NCI-H1694 treated with DMSO at 0.1 percent for 48 hours (cell line): ENCODE results near the gene ESRRB.

Experiments
- DNase-seq: peaks from one replicate; lab custom pipeline; 2025; lab: John Stamatoyannopoulos, UW

The ESRRB gene

GRCh38 chr14:76375947-76376404, at the start of gene ESRRB:
ESRRB (plus strand) TSS chr14:76376137; CDS start chr14:76376402, 265 bp downstream.
- no peak for DNase-seq

- DNase-seq: no peak
Measured at GRCh38 chr14:76326918-76327689, 48.8 kb upstream of the ESRRB start.

- no peak for DNase-seq
Measured at GRCh38 chr14:76328457-76329137, 47.3 kb upstream of the ESRRB start.

- no peak for DNase-seq
Measured at GRCh38 chr14:76329154-76329928, 46.6 kb upstream of the ESRRB start.

DNA sequence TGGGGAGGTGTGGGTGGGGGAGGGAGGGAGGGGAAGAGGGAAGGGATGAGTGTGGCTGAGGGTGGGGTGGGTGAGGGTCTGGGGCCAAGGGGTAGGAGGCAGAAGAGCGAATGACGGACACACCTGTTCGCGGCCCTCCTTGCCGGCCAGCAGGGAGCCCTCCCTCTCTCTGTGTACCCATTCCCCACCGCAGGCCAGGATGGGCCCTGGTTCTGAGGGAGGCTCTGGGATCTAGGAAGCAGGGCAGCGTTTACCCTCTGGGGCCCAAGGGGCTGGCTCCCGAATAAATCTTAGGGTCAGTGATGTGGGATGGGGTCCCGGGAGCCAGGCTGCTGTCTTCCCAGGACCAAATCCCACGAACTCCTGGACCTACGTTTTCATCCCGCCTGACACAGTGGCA, 46.0 kb upstream of the ESRRB start:
- DNase-seq: no peak

DNA sequence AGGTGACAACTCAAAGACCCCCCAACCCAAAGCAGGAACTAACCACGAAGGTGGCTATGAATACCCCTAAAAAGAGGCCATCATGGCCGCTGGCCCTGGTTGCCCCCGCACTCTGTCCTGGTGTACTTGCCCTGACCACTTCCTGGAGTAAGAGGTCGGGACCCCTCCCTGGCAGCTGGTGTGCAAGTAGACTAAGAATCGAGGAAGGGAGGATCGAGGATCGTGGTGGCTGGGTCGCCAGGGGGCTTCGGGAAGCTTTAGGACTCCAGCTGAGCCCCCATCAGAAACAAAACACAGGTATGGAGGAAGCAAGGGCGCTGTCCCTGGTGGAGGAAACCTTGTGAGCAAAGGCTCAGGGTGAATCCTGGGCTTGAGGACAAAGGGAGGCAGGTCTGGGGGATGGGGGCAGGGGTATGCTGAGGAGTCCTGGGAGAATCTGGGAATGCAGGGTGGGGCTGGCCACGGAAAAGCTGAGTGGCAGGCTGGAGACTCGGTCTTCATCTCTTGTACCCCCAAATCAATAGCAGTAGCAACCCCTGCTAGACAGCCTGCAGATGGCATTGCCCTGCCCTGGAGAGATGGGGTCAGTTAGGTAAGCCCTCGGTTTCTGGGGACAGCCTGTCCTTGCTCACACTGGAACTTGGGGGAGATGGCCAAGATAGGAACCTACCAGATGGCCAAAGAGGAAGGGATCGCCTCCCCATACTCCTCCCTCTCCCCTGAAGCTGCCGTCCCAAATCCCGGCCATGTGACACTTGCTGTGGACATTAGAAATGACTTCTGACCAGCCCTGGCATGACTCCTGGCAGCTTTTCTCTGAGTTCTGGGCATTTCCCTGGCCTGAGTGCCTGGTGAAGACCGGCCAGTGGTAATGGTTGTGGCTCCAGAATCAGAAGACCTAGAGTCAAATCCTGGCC, 45.3 kb upstream of the ESRRB start:
- DNase-seq: no peak

DNA sequence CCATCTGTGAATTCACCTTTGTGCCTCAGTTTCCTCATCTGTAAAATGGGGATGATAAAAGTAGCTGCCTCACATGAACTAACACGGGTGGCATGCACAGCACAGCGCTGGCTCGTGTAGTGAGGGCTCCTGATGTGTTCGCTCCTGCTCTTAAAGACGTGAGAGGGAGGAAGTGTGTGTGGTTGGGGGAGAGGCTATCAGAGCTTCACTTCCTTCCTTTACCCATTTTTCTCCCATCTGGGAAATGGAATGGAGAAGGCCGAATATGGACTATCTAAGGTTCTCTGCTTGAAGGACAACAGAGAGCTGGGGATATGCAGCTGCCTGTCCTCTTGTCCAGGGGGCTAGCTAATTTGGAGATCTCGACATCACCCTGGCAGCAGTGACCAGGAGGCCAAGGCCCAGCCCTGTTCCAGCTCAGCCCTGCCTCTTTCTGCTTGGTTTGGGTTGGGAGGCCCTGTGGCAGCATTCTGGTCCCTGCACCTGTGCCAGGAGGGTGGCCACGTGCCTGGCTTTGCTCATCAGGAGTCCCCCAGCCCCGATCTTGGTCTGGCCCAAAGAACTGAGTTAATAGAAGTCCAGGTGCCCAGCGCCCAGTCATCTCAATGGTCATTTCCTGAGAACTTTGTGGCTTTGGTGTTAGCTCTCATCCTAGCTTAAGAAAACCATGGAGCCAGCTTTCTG, 44.5 kb upstream of the ESRRB start:
- DNase-seq: no peak

- no peak for DNase-seq
Measured at GRCh38 chr14:76333664-76334063, 42.3 kb upstream of the ESRRB start.

GRCh38 chr14:76334316-76334715, 41.6 kb upstream of the ESRRB start:
- DNase-seq: no peak

GRCh38 chr14:76336876-76337275, 39.1 kb upstream of the ESRRB start:
- no peak for DNase-seq

GRCh38 chr14:76337635-76338545, 38.0 kb upstream of the ESRRB start:
- DNase-seq: peak; percentile 95

- no peak for DNase-seq
Measured at GRCh38 chr14:76339728-76340615, 36.0 kb upstream of the ESRRB start.

- DNase-seq: no peak
Measured at GRCh38 chr14:76343386-76343785, 32.6 kb upstream of the ESRRB start.

DNA sequence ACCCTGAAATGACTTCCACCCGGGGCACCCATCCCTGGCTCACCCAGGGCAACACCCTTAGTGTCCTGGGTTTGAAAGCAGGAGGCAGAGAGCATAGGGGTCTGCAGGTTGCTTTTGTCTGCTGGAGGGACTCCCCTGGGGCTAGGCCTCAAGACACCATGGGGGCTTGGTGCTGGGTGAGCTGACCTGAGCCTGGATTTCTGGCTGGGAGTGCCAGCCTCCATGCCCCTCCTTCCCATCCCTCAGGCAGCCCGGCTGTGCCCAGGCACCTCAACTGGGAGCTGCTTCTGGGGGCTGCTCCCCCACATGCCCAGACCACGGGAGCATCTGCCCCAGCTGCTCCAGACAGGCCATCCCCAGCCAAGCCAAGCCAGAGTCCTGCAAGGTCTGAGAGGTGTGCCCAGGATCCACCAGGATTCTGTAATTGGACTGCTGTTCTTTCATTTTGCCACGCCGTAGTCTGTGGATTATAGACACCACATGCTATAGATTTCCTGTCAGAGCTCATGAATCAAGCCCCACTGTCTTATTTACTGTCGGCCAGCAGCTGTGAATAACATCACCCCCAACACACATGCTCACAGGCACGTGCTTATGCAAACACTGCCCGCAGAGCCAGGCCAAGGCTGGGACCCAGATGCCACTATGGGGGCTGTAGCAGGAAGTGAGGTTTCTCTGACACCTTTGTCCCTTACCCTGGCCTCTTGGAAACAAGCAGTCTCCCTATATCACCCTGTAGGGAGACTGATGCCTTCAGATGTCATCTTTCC, 29.4 kb upstream of the ESRRB start:
- DNase-seq: no peak

DNA sequence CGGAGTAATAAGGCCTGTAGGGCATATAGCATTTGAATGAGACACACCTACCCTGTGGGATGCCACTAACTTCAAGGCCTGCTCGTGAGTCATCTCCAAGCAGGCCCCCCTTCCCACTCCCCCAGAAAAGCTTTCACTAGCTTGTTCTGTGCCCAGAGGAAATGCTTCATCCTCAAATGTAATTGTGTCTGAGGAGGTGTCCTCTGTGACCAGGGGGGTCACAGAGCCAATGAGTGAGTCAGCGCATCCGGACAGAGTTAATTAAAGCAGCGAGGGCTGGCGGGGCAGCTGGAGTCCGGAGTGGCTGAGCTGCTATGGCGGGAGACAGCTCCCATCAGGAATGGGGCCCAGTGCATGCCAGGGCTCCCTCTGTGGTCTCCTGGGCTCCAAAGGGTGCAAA, 27.0 kb upstream of the ESRRB start:
- no peak for DNase-seq

DNA sequence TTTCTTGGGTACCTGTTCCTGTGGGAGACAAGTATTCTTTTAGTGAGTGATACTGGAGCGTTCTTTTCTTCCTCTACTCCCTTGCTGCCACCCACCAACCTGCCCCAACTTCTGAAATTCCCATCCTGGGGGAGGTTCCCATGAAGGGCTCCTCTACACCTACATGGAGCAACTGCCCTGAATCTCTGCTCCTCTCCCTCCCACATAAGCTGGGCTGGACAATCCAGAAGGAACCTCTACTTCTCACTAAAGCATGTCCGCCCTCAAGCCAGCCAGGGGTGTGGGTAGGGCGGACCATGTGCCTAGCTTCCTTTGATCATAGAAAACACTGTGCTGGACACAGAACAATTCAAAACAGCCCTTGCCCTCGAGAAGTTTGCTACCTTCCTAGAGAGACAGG, 25.9 kb upstream of the ESRRB start:
- no peak for DNase-seq

- no peak for DNase-seq
Measured at GRCh38 chr14:76350671-76351070, 25.3 kb upstream of the ESRRB start.

DNA sequence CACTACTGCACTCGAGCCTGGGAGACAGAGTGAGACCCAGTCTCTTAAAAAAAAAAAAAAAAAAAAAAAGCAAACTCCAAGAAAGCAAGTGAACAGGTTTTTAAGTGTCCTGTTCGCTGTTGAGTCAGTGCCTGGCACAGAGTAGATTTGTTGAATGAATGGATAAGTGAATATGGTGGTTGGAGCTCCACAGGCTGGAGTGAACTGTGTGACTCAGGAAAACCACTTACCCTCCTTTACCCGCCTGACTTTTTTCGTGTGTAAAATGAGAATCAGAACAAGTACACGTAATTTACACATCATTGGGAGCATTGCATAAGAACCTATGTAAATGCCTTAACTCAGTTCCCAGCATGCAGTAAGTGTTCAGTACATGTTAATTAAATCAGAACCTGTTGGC, 24.0 kb upstream of the ESRRB start:
- DNase-seq: no peak
